HepG2 (cell line): ENCODE measurements around the gene PRDM15.

ENCODE experiments used
- CEBPB ChIP-seq: IDR thresholded peaks from 2 replicates; pipeline ENCODE4 v1.6.1; 2011; ENCODE audit warnings: low read depth, low read length, improper control_type of control experiment, borderline replicate concordance
- JUN ChIP-seq: sonication (generic); formaldehyde crosslinking; IDR thresholded peaks from 2 replicates; pipeline ENCODE4 v1.4.0; 2020; ENCODE audit warnings: mild to moderate bottlenecking, missing genetic modification reagents
- MXD4 ChIP-seq: IDR thresholded peaks from 2 replicates; pipeline ENCODE4 v1.6.1; 2016; ENCODE audit warnings: mild to moderate bottlenecking, missing biosample characterization, missing genetic modification reagents
- TF ChIP-seq, protein P1 (sequence below): sonication (generic); formaldehyde crosslinking; IDR thresholded peaks from 2 replicates; pipeline ENCODE4 v1.4.0; 2020; ENCODE audit warnings: mild to moderate bottlenecking, missing genetic modification reagents

DNA sequence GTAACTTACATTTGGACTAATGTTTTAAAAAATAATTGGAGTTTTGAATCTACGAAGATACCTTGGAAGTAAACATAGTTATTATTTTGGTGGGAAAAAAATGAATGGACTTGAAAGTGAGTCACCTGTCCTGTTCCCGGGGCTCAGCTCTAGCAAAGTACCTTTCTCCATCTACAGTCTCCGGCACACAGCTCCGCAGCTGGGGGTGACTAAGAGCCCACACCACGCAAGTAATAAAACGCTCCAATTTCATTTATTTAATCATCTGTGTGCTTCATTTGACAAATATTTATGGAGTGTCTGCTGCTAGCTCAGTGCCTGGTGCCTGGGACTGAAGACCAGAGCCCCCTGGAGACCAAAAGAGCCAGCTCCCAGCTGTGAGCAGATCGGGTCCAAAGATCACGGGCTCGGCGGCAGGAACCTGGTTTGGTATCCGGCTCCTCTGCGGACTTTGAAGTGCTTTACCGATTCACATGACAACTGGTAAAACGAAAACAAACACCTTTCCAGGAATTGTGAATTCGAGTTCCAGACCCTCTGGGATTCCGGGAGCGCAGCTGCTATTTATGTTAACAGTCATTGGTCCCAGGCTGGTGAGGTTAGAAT is 110.6 kb downstream of the PRDM15 start:
- TF ChIP-seq, protein P1, sequence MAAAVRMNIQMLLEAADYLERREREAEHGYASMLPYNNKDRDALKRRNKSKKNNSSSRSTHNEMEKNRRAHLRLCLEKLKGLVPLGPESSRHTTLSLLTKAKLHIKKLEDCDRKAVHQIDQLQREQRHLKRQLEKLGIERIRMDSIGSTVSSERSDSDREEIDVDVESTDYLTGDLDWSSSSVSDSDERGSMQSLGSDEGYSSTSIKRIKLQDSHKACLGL (CRISPR knock-in tag): no peak
- TF ChIP-seq JUN (no peak), CEBPB (no peak), MXD4 (CRISPR knock-in tag) (no peak)
